SU-DHL-6 (cell line): ENCODE measurements around the gene TFAP2E.

ENCODE experiments used
- EZH2phosphoT487 ChIP-seq: fragments of 200-600 bp; sonication (generic), shearing (Covaris generic); conservative IDR thresholded peaks from 2 replicates; pipeline ENCODE4 v1.6.1; 2018; ENCODE audit warnings: mild to moderate bottlenecking, antibody characterized with exemption, low read length, moderate library complexity, mixed read lengths
- TF ChIP-seq, protein P1 (sequence below): fragments of 200-600 bp; sonication (generic); IDR thresholded peaks from one replicate; pipeline ENCODE4 v1.5.1; 2017; ENCODE audit warnings: antibody characterized with exemption, mild to moderate bottlenecking, low read length, moderate library complexity; ENCODE audit not compliant: insufficient read depth, poor library complexity, severe bottlenecking

DNA sequence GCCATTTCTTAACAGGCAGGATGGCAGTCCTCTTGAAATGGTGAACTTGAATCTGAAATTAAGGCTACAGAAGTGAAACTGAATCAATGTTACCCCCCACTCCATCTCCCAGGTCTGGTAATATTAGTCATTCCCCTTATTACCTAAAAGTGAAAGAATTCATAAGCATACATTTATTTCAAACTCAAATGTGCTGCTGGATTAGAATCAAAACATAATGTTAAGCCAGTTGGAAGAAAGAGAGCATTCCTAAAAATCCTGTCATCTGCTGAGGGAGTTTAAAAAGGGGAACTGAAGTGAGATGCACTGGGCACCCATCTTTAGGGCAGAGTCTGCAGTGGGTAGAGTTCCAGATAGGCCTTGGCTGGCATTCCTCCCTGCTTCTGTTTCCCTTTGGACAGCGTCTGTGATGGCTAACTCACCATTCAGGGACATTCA is 33.3 kb upstream of the TFAP2E start:
- TF ChIP-seq, protein P1, sequence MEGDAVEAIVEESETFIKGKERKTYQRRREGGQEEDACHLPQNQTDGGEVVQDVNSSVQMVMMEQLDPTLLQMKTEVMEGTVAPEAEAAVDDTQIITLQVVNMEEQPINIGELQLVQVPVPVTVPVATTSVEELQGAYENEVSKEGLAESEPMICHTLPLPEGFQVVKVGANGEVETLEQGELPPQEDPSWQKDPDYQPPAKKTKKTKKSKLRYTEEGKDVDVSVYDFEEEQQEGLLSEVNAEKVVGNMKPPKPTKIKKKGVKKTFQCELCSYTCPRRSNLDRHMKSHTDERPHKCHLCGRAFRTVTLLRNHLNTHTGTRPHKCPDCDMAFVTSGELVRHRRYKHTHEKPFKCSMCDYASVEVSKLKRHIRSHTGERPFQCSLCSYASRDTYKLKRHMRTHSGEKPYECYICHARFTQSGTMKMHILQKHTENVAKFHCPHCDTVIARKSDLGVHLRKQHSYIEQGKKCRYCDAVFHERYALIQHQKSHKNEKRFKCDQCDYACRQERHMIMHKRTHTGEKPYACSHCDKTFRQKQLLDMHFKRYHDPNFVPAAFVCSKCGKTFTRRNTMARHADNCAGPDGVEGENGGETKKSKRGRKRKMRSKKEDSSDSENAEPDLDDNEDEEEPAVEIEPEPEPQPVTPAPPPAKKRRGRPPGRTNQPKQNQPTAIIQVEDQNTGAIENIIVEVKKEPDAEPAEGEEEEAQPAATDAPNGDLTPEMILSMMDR = no peak
- no peak for TF ChIP-seq EZH2phosphoT487
